ENCODE data around the gene ZSCAN5A. TPM values are rescaled to one million over a fixed set of nuclear protein-coding genes. Genes with fewer than 3 reads are reported as not detected.
"Not testable (repeated sequence)": the region's sequence is repeated elsewhere in the genome, so short reads cannot be mapped to it uniquely, and the experiment has no call there.

The ZSCAN5A gene
- total RNA-seq, 1 experiment from 2014 or later = 17.5 TPM

DNA sequence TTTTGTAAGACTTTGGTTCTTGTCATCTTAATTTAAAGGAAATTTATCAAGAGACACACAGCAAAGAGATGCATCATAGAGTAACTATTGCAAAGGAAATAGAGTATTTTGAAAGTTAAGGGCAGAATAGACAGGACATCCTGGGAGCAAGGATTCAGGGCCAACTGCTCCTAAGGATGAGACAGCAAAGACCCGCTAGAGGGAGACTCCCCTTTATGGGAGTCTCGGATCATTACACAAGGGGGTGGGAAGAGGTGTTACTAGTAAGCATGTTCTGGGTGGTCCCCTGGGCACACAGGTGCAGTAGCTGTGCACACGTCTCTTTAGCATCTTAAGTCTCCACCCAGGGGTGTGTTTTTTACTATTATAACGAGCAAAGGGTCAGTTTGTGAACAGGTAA lies 102.9 kb downstream of the ZSCAN5A start:
- no peak for DNase-seq (ENCODE audit: low read depth)

- not testable (repeated sequence) for DNase-seq (ENCODE audit: low read depth)
Observed at GRCh38 chr19:56210036-56210435, 104.6 kb downstream of the ZSCAN5A start.

DNA sequence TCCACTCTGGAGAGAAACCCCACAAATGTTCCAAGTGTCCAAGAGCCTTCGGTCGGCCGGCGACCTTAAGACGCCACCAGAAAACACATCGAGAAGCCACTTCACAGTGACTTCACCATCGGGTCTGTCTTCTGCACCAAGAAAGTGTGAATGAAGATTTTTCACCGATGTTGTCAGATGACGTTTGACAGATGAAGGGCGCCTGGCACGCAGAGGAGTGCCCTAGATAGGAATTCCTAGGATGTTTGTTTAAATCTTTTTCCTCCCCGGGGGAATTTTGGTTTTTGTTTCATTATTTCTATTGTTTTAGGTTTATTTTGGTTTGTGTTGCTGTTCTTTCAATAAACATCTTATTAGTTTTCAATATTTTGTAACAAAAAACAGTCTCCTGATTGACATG lies 105.5 kb downstream of the ZSCAN5A start:
- DNase-seq (ENCODE audit: low read depth) = no peak

DNA sequence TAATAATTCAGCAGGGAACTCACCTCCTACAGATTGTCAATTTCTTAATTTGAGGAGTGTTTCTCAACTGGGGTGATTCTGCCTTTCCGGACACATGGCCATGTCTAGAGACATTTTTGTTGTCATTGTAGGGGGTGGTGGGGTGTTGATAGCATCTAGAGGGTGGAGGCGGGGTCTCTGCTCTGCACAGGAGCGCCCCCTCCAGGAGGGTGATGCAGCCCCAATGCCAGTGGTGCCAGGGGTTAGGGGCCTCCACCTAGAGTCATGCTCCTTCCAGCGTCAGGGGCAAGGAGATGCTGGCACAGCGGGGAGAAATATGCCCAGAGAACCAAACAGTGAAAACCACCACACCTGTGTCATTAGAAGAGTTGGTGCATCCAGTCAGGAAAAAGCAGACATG lies 107.1 kb downstream of the ZSCAN5A start:
- DNase-seq (ENCODE audit: low read depth) = not testable (repeated sequence)

GRCh38 chr19:56201973-56202372 lies 112.7 kb downstream of the ZSCAN5A start, which contains the start of gene ZSCAN5C:
TSS of gene ZSCAN5C (plus strand) at chr19:56202273. CDS start at chr19:56205914, 3,641 bp downstream.
- no peak for DNase-seq (ENCODE audit: low read depth)

DNA sequence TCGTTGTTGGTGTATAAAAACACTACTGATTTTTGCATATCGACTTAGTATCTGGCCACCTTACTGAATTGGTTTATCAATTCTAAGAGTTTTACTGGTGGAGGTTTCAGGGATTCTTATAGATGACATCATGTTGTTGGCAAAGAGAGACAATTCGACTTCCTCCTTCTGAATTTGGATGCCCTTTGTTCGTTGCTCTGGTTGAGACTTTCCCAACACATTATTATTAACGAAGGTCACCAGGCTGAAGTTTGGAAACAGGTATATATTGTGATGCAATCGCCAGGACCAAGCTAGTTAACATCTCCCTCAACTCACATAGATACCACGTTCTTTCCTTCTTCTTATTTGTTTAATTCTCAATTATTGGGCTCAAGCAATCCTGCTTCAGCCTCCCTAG lies 115.0 kb downstream of the ZSCAN5A start:
- DNase-seq (ENCODE audit: low read depth) = no peak

DNA sequence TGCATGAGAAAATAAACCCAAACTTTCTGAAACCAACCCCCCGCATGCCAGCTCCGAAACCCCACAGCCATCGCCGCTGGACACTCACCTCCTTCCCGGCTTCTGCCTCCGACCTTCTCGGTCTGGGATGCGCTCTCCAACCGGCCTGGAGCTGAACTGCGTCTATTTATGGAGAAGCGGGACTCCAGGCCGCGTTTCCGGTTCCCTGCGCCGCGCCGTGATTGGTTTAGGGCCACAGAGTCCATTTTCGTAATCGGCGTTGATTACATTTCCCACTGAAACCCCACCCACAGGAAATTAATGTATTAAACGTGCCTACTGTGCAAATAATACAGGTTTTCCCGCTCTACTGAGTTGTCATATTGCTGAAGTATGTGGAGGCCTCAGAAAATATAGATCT lies 117.0 kb downstream of the ZSCAN5A start, which contains the start of gene ZSCAN5B:
Gene ZSCAN5B, minus strand, starts transcription at position 138 of the 400 bp plus-strand sequence. CDS start 4,731 bp downstream, outside the sequence.
- DNase-seq (ENCODE audit: low read depth) = not testable (repeated sequence)

DNA sequence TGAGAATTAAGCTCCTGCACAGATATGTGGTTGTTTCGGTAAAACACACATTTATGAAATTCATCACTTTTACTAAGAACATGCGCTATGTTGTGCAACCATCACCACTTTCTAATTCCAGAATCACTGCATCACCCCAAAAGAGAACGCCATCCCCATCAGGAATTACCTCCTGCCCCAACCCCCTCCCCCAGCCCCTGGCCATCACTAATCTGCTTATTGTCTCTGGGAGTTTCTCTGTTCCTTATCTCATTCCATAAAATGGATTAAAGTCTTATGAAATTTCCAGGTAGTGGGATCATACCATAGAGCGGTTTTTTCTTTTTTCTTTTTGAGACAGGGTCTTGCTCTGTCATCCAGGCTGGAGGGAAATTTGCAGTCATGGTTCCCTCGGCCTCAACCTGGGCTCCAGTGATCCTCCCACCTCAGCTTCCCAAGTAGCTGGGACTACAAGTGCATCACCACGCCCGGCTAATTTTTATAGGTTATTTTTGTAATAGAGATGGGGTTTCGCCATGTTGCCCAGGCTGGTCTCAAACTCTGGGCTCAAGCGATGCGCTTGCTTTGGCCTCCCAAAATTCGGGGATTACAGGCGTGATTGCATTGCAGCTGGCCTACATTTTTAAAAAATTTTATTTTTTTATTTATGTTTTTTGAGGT lies 120.5 kb downstream of the ZSCAN5A start:
- DNase-seq (ENCODE audit: low read depth) = no peak

GRCh38 chr19:56191711-56192110 lies 122.9 kb downstream of the ZSCAN5A start:
- DNase-seq (ENCODE audit: low read depth) = no peak

GRCh38 chr19:56191115-56191514 lies 123.5 kb downstream of the ZSCAN5A start:
- no peak for DNase-seq (ENCODE audit: low read depth)

GRCh38 chr19:56189785-56190184 lies 124.9 kb downstream of the ZSCAN5A start:
- DNase-seq (ENCODE audit: low read depth) = no peak

GRCh38 chr19:56177564-56178243 lies 136.9 kb downstream of the ZSCAN5A start:
- DNase-seq (ENCODE audit: low read depth) = no peak

- no peak for DNase-seq (ENCODE audit: low read depth)
Observed at GRCh38 chr19:56176881-56177280, 137.8 kb downstream of the ZSCAN5A start.

DNA sequence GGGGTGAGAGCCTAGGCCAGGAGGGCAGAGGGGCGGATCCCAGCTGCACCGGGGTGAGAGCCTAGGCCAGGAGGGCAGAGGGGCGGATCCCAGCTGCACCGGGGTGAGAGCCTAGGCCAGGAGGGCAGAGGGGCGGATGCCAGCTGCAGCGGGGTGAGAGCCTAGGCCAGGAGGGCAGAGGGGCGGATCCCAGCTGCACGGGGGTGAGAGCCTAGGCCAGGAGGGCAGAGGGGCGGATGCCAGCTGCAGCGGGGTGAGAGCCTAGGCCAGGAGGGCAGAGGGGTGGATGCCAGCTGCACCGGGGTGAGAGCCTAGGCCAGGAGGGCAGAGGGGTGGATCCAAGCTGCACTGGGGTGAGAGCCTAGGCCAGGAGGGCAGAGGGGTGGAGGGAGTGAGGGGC lies 138.3 kb downstream of the ZSCAN5A start:
- DNase-seq (ENCODE audit: low read depth) = not testable (repeated sequence)

- DNase-seq (ENCODE audit: low read depth) = not testable (repeated sequence)
Observed at GRCh38 chr19:56175861-56176307, 138.8 kb downstream of the ZSCAN5A start, which contains the start of gene GALP. TSS of gene GALP (plus strand) at chr19:56176008. CDS start at chr19:56177109, 1,101 bp downstream.

- no peak for DNase-seq (ENCODE audit: low read depth)
Observed at GRCh38 chr19:56174550-56174949, 140.1 kb downstream of the ZSCAN5A start.

GRCh38 chr19:56174086-56174485 lies 140.6 kb downstream of the ZSCAN5A start:
- DNase-seq (ENCODE audit: low read depth) = no peak

Small RNAs within 50 kb of the gene (small RNA-seq; reads per million reads assigned to genes)
- gene RF00019 = not detected

Other genes starting within 250 kb of the ZSCAN5A start
- gene ZNF787, start 193.5 kb downstream of the ZSCAN5A start, total RNA-seq (2014; rRNA removed; shearing (Covaris generic)) = 75.1 and 81.6 TPM in 2 replicates
- 31.4 and 35.6 TPM in 2 replicates for gene ZNF444, start 173.6 kb downstream of the ZSCAN5A start, total RNA-seq (2014; rRNA removed; shearing (Covaris generic))
- not detected in 2 replicates for gene GALP, start 138.8 kb downstream of the ZSCAN5A start, total RNA-seq (2014; rRNA removed; shearing (Covaris generic))
- not detected in 2 replicates for gene ZSCAN5B, start 117.1 kb downstream of the ZSCAN5A start, total RNA-seq (2014; rRNA removed; shearing (Covaris generic))
- gene ZSCAN5C, start 112.6 kb downstream of the ZSCAN5A start, total RNA-seq (2014; rRNA removed; shearing (Covaris generic)) = not detected in 2 replicates
- gene EDDM13, start 42.1 kb downstream of the ZSCAN5A start, total RNA-seq (2014; rRNA removed; shearing (Covaris generic)) = 0.98 TPM in 1 of 2 replicates, not detected in the other
- 0.06 and 0.53 TPM in 2 replicates for gene ZNF582, start 78.7 kb upstream of the ZSCAN5A start, total RNA-seq (2014; rRNA removed; shearing (Covaris generic))
- gene ZNF583, start 89.5 kb upstream of the ZSCAN5A start, total RNA-seq (2014; rRNA removed; shearing (Covaris generic)) = 4.5 and 6.0 TPM in 2 replicates
- gene ZNF667, start 162.5 kb upstream of the ZSCAN5A start, total RNA-seq (2014; rRNA removed; shearing (Covaris generic)) = 0.06 TPM in 1 of 2 replicates, not detected in the other
- not detected in 2 replicates for gene ZNF471, start 193.0 kb upstream of the ZSCAN5A start, total RNA-seq (2014; rRNA removed; shearing (Covaris generic))
- 0.05 TPM in 1 of 2 replicates, not detected in the other for gene ZFP28, start 224.1 kb upstream of the ZSCAN5A start, total RNA-seq (2014; rRNA removed; shearing (Covaris generic))